Peyer's patch (tissue), 4 donors: Measurements from ENCODE around the gene MGAT5. TPM values are rescaled to one million over a fixed set of nuclear protein-coding genes. Genes with fewer than 3 reads are reported as not detected.

Experiments used
- DNase-seq, 3 donors: peaks; one replicate each; pipeline ENCODE4 v3.0.0-alpha.2; 2017 to 2019
- H3K27ac ChIP-seq, 4 donors: fragments of 200-600 bp; sonication (generic); one replicate each; pipeline ENCODE4 v1.5.1; 2016 to 2019
- H3K27me3 ChIP-seq, 2 donors: fragments of 200-600 bp; sonication (generic); one replicate each; pipeline ENCODE4 v1.5.1; 2019
- H3K36me3 ChIP-seq, 3 donors: fragments of 200-600 bp; sonication (generic); one replicate each; pipeline ENCODE4 v1.5.1; 2016 to 2019
- H3K4me1 ChIP-seq, 4 donors: fragments of 200-600 bp; sonication (generic); one replicate each; pipeline ENCODE4 v1.5.1; 2016 to 2019
- H3K4me3 ChIP-seq, 4 donors: fragments of 200-600 bp; sonication (generic); 1 replicate in 3 of 4; 2 replicates in 1 of 4; pipeline ENCODE4 v1.5.1; 2016 to 2019; ENCODE audit warnings: mild to moderate bottlenecking in 1 of 4
- H3K9me3 ChIP-seq, 4 donors: fragments of 200-600 bp; sonication (generic); one replicate each; pipeline ENCODE4 v1.5.1; 2016 to 2019; ENCODE audit warnings: mild to moderate bottlenecking in 1 of 4
- POLR2A ChIP-seq, 2 donors: fragments of 450-650 bp; IDR thresholded peaks; one replicate each; pipeline ENCODE4 v1.5.1; 2017; ENCODE audit warnings: antibody characterized with exemption in 2 of 2, mild to moderate bottlenecking in 2 of 2, moderate library complexity in 2 of 2
- total RNA-seq, 4 donors: library from RNA; depleted of rRNA; stranded (reverse); fragments of >200 nt; gene quantifications; one replicate each; pipeline ENCODE4 v1.1.0, GENCODE V29; 2016
- TF ChIP-seq, protein P1 (sequence below), 6 experiments: fragments of 450-650 bp in 4 of 6; fragments of 200-600 bp in 2 of 6; sonication (generic) in 1 of 6; IDR thresholded peaks; one replicate each; pipeline ENCODE4 v1.5.1; 2017 to 2019; ENCODE audit warnings: antibody characterized with exemption in 6 of 6, mild to moderate bottlenecking in 3 of 6, moderate library complexity in 1 of 6

The MGAT5 gene
- total RNA-seq, 4 donors from 2014 or later = 106 to 182 (median 117) TPM

DNA sequence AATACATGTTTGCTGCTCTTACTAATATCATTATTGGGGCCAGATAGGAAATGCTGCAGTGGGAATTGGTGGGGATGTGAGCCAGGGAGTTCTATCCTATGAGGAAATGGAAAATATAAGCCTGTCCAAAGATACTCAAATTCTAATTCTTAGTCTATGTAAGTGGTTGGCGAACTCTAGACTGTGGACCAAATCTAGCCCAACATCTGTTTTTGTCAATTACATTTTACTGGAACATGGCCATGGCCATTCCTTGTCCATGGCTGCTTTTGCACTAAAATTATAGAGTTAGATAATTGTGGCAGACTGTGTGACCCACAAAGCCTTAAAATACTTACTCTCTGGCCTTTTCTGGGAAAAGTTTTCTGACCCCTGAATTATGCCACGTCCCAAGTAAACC, 113.3 kb downstream of the MGAT5 start:
- Histone ChIP-seq H3K4me1 (peaks cover 0 to 11% (median 5%) of the 10 kb centered on the region in 4 donors), H3K27ac (peak overlapping the region in 1 of 4 donors; percentile 22), H3K36me3 (peaks cover 0 to 30% (median 0%) of the 10 kb centered on the region in 3 donors), H3K9me3 (no peaks in the 10 kb centered on the region), H3K27me3 (no peaks in the 10 kb centered on the region), H3K4me3 (no peak overlapping the region)
- DNase-seq = no peak
- no peak for TF ChIP-seq POLR2A (IDR thresholded peaks at IDR 0.05)
- TF ChIP-seq, protein P1, sequence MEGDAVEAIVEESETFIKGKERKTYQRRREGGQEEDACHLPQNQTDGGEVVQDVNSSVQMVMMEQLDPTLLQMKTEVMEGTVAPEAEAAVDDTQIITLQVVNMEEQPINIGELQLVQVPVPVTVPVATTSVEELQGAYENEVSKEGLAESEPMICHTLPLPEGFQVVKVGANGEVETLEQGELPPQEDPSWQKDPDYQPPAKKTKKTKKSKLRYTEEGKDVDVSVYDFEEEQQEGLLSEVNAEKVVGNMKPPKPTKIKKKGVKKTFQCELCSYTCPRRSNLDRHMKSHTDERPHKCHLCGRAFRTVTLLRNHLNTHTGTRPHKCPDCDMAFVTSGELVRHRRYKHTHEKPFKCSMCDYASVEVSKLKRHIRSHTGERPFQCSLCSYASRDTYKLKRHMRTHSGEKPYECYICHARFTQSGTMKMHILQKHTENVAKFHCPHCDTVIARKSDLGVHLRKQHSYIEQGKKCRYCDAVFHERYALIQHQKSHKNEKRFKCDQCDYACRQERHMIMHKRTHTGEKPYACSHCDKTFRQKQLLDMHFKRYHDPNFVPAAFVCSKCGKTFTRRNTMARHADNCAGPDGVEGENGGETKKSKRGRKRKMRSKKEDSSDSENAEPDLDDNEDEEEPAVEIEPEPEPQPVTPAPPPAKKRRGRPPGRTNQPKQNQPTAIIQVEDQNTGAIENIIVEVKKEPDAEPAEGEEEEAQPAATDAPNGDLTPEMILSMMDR (IDR thresholded peaks at IDR 0.05) = no peak

DNA sequence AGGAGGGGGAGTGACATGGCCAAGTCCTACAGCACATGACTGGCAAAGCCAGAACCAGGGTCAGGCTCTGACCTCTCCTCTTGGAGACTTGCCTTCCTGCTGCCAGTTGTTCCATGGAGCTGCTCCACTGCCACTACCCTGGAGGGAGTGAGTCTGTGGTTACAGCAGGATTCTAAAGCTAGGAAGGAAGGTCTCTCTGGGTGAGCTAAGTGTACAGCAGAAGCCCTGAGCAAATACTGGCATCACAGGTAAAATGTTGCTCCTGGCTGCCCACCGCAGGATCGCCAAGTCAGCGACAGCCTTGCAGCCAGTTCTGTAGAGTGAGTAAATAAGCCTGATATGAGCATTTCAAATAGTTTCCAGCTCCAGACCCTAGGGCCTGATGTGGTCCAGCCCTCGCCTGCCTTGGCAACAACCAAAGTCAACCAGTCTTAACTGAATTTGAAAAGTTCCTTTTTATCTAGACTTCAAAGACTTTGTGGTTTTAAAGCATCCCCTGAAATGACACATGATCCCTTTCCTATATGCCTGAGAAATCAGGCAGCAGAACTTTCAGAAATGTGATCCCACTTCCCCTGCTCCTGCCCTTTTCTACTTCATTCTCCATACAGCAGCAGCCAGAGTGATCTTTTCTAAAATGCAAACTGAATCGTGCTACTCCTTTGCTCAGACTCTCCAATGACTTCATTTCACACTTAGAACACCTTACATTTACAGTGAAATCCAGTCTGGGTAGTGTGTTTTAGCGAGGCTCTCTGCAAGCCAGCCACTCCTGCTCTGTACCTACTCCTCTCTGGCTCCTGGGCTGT, 114.3 kb downstream of the MGAT5 start:
- Histone ChIP-seq H3K36me3 (peaks cover 0 to 20% (median 0%) of the 10 kb centered on the region in 3 donors), H3K27ac (peak overlapping the region in 1 of 4 donors; percentile 38), H3K27me3 (no peaks in the 10 kb centered on the region), H3K4me3 (no peak overlapping the region), H3K9me3 (no peaks in the 10 kb centered on the region), H3K4me1 (peaks cover 0 to 16% (median 8%) of the 10 kb centered on the region in 4 donors)
- TF ChIP-seq, protein P1 (IDR thresholded peaks at IDR 0.05) = no peak
- TF ChIP-seq POLR2A (IDR thresholded peaks at IDR 0.05) = no peak
- DNase-seq = no peak

DNA sequence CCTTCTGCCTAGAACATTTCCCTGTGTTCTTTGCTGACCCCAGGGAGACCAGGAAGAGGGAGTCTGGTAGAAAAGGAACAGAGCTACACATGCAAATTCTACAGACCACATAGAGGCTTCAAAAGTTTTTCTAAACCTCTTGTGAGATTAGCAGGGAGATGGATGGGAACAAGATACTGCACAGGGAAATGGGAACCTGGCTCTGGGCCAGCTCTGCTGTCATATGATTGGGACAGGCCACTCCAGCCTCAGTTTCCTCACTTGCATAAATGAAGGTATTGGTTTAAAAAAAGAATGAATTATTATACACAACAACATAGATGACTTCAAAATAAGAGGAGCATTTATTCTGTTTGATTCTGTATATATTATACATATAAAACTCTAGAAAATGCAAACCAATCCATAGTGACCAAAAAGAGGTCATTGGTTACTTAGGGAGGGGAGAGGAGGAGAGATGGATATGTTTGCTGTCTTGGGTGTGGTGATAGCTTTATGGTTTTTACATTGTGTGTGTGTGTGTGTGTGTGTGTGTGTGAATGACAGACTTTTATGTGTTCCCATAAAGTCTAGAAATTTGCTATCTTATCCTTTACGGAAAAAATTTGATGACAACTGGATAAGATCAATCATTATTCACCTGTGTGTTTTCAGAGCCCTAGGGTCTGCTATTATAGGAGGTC, 115.5 kb downstream of the MGAT5 start:
- TF ChIP-seq, protein P1 (IDR thresholded peaks at IDR 0.05) = no peak
- no peak for TF ChIP-seq POLR2A (IDR thresholded peaks at IDR 0.05)
- Histone ChIP-seq H3K9me3 (no peaks in the 10 kb centered on the region), H3K27ac (no peak overlapping the region), H3K4me3 (no peak overlapping the region), H3K27me3 (no peaks in the 10 kb centered on the region), H3K36me3 (peaks cover 0 to 8% (median 0%) of the 10 kb centered on the region in 3 donors), H3K4me1 (peaks cover 0 to 21% (median 8%) of the 10 kb centered on the region in 4 donors)
- no peak for DNase-seq

DNA sequence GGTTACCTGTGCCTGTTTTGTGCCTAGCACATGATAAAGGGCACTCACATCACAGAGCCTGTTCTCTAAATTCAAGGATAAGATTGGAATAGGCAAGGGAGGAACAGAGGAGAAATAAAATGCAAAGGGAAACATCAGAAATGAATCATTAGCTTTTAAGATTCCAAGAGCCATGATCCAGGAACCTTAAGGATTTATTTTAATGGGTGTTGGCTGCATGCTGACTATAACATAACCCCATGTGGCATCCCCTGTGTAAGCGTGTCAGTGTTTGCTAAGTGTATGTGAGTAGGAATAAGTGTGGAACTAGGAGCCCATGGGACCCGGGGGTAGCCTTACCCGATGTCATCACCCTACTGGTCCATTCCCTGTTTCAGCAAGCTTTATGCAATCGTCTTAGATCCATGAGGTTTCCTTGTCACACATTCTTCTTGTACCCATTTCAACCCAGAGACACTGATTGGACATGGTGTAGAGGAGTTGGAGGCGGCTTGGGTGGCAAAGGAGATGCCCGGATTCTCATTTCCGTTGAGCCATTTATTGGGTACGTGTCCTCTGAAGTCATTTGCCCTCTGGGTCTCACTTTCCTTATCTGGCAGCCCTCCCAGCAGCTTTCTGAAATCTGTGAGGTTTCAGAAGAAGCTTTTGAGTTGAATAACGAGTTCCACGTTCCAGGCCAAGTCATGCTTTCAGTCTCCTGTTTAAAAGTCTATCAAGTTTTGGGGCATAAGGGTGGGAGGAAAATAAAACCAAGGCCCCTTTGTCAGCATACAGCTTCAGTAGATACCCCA, 117.0 kb downstream of the MGAT5 start:
- Histone ChIP-seq H3K4me3 (no peak overlapping the region), H3K9me3 (no peaks in the 10 kb centered on the region), H3K27ac (no peak overlapping the region), H3K36me3 (no peaks in the 10 kb centered on the region), H3K4me1 (peaks cover 0 to 21% (median 8%) of the 10 kb centered on the region in 4 donors), H3K27me3 (no peaks in the 10 kb centered on the region)
- DNase-seq = no peak
- no peak for TF ChIP-seq POLR2A (IDR thresholded peaks at IDR 0.05)
- TF ChIP-seq, protein P1 (IDR thresholded peaks at IDR 0.05) = no peak

DNA sequence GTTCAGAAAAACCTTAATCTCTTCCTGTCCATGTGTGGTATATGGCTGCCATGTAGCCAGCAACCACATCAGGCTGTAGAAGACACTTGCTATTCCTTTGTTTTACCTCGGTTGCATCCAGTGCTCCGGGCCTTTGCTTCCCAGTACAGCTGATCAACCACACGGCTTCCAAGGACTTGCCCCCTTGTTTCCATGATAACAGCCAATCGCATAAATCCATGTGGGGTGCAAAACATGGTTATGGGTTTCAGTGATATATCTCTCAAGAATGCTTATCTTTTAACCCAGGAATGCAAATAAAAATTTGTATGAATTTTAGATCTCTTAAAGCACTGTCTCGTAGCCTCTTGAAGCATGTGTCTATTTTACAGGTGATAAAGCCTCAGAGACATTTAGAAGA, 118.3 kb downstream of the MGAT5 start:
- Histone ChIP-seq H3K36me3 (peaks cover 0 to 8% (median 0%) of the 10 kb centered on the region in 3 donors), H3K4me3 (no peak overlapping the region), H3K27ac (no peak overlapping the region), H3K4me1 (peaks cover 0 to 21% (median 4%) of the 10 kb centered on the region in 4 donors), H3K27me3 (no peaks in the 10 kb centered on the region), H3K9me3 (no peaks in the 10 kb centered on the region)
- DNase-seq = no peak
- TF ChIP-seq POLR2A (IDR thresholded peaks at IDR 0.05) = no peak
- TF ChIP-seq, protein P1 (IDR thresholded peaks at IDR 0.05) = no peak
